Fibroblast of skin of back (primary cell): ENCODE data around the gene MACF1.

Experiments
- DNase-seq: peaks from one replicate; pipeline ENCODE4 v3.0.0-alpha.2; 2013

The MACF1 gene

DNA sequence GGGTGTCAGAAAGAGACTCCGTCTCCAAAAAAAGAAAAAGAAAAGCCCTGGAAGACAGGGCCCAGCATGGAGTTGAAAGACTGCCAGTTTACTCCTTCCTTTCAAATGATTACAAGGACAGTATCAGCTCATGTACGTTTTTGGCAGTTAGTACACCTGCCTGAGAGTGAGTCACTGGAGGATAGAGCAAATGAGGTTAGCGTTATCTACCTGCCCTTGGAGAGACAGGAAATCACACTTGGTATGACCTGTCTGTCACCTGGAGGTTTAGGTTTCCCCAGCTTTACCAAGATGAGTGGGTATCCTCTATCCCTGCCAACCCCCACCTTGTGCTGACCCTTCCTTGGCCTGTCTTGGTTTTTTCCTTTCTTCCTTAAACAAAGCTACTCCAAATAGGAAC is 190.1 kb downstream of the MACF1 start:
- no peak for DNase-seq

DNA sequence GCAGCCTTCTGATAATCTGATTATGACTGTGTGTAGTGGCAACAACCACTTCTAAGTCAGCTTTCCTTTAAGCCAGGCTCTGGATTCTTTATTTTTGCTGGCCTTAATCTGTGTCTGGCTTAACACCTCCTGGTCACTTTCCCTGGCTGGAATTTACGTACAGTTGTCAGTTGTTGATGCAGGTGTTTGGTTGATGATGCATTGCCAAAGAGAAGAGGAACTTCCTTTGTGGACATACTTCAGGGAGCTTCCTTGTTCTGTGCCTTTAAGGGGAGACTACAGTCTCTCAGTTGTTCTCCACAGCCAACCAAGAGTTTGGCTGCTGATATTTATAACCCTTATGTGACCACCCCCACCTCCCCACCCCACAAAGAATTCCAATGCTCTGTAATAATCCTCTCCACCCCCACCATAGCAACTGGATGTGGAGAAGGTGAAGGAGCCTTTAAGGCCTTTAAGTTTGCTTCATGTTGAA is 190.9 kb downstream of the MACF1 start:
- DNase-seq = peak; percentile 94

GRCh38 chr1:39396671-39397070 is 192.2 kb downstream of the MACF1 start:
- DNase-seq = no peak

DNA sequence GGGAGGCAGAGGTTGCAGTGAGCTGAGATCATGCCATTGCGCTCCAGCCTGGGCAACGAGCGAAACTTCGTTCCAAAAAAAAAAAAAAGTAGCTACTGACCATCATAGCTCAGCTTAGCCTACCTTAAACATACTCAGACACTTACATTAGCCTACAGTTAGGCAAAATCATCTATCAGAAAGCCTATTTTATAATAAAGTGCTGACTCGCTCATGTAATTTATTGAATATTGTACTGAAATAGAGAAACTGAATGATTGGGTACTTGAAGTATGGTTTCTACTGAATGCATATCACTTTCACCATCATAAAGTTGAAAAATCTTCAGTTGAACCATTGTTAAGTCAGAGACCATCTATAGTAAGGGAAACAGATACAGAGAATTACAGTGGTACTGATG is 193.0 kb downstream of the MACF1 start:
- no peak for DNase-seq

DNA sequence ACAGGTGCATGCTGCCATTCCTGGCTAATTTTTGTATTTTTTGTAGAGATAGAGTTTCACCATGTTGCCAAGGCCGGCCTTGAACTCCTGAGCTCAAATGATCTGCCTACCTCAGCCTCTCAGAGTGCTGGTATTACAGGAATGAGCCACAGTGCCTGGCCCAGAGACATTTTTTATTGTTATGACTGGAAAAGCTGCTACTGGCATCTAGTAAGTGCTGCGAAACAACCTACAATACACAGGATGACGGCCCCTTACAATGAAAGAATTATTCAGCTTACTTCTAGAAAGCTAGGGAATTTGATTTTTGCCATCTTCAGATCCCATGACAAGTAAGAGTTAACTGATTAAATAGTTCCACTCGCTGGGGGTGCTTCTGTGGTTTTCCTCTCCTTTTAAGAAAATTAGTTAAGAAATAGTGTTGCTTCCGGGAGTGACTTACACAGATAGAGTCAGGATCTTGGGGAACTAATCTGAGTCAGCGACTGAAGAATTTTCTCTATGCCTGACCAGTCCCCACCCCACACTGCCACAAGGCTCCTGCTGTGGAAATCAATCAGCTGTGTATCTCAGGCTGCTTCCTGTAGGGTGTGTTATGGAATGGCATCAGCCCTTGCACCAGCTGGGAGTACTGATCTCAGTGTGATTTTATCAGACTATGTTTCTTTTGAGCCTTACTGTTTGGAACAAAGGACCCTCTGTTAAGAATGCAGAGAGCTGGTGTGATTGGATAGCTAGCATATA is 194.0 kb downstream of the MACF1 start:
- DNase-seq = peak; percentile 99

GRCh38 chr1:39401106-39401505 is 196.6 kb downstream of the MACF1 start:
- DNase-seq = no peak

DNA sequence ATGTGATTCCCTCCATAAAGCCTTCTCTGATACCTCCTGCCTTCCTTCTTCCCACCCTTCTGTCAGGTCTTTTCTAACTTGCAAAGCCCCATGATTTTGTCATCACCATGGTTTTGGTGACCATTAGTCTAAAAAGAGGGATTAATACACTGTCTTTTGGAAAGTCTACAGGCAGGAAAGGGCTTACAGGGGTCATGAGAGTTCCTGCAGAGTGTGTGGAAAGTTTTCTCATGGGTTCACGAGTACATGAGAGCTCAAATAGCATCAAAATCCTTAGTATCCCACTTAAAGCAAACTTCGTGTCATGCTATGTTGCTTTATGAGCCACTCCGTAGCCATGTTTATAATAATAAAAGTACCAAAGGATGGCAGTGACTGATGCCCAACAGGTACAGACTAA is 200.4 kb downstream of the MACF1 start:
- no peak for DNase-seq

DNA sequence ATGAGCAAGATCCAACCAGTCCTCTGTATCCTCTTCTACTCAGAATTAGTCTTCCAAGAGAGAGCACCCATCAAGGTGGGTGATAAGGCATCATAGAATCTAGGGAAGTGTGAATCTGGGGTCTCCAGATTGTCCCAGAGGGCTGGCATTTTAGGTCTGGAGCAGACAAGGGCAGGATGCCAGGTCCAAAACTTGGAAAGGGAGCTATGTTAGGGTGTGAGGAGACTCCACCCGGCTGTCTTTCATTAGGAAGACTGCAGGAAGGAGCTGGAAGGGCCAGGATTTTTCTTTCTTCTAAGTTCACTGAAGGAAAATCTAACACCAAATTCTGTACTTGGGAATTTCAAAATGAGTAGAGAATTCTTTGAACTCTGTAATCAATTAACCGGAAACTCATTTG is 200.9 kb downstream of the MACF1 start:
- peak; percentile 36 for DNase-seq

DNA sequence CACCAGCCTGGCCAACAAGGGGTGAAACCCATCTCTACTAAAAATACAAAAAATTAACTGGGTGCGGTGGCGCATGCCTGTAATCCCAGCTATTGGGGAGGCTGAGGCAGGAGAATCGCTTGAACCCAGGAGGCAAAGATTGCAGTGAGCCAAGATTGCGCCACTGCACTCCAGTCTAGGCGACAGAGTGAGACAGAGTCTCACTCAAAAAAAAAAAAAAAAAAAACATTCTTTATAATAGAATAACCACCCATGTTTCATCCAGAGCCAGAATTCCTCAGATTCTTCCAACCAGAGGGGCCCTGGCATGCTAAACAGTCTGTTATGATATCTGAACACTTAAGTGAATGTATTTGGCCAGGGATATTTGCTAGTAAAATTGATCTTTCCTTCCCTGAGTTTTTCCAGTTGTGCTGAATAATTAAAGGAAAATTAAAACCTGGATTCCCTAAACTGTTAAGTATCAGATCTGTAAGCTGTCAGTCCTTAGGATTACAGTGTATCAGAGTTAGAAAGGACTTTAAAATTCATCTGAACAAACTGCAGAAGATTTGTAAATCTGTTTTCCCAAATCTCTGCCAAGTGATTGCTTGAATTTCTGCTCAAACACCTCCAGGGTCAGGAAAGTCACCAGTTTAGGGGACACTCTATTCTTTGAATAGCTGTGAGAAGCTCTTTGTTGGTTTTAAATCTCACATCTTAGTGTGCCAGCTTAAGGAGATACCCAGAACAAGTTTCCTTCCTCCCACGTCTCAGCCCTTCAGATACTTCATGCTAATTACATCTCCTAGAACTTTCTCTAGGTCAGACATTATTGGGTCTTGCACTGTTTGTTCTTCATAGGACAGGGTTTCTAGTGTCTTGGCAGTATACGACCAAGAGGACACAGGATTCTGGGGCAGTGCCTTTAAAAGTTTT is 202.3 kb downstream of the MACF1 start:
- peak; percentile 91 for DNase-seq

GRCh38 chr1:39407510-39407895 is 203.0 kb downstream of the MACF1 start:
- no peak for DNase-seq

GRCh38 chr1:39407896-39408640 is 203.6 kb downstream of the MACF1 start:
- no peak for DNase-seq

DNA sequence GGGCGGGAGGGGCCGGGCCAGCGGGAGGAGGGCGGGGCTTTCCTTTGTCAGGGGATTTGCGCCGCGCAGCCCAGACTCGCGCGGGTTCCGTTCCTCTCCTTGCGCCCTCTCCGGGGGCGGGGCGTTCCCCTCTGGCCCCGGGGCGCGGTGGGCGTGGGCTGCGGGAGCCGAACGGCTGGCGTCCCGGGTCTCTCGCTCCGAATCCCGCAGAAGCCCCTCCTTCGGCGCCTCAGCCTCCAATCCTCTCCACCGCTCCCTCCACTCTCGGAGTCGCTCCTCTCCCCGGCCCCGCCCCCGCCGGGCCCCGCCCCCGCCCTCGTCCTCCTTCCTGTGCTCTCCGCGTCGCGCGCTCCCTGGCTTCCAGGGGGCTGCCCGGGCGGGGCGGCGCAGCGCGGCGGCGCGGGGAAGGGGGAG is 204.2 kb downstream of the MACF1 start:
- peak; percentile 97 for DNase-seq

GRCh38 chr1:39409055-39409816 is 204.7 kb downstream of the MACF1 start:
- peak; percentile 86 for DNase-seq

DNA sequence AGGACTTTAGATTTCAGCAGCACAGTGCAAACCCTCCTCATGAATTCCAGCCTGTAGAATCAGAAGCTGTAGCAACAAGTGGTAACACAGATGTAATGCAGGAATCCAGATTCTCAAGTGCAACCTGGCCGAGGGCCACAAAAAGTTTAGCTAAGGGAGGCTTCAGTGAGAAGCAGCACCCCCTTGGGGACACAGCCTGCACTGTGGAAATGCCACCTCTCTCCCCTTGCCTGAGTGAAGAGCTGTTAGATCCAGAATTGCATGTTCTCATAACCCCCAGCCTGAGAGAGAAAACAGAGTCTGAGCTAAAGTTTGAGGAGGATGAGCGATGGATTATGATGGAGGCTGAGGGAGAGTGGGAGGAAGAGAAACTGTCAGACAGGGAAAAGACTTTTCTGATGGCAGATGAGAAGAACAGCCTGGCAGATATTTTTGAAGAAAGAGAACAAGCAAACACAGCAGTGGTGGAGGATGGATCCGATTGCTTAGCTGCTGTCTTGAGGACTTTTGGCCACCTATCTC is 206.5 kb downstream of the MACF1 start:
- peak; percentile 93 for DNase-seq

GRCh38 chr1:39411526-39412478 is 207.3 kb downstream of the MACF1 start:
- DNase-seq = peak; percentile 23

- no peak for DNase-seq
Observed at GRCh38 chr1:39412892-39413291, 208.4 kb downstream of the MACF1 start.

DNA sequence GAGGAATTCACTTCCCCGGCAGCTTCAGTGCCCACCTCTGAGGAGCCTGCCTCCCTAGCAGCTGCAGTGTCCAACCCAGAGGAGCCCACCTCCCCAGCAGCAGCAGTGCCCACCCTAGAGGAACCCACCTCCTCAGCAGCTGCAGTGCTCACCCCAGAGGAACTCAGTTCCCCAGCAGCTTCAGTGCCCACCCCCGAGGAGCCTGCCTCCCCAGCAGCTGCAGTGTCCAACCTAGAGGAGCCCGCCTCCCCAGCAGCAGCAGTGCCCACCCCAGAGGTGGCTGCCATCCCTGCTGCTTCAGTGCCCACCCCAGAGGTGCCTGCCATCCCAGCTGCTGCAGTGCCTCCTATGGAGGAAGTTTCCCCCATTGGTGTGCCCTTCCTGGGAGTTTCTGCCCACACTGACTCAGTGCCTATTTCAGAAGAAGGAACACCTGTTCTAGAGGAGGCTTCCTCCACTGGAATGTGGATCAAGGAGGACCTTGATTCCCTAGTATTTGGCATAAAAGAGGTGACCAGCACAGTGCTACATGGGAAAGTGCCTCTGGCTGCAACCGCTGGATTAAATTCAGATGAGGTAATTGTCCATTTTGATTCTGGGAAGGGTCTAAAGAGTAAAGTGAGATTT is 209.5 kb downstream of the MACF1 start:
- no peak for DNase-seq

DNA sequence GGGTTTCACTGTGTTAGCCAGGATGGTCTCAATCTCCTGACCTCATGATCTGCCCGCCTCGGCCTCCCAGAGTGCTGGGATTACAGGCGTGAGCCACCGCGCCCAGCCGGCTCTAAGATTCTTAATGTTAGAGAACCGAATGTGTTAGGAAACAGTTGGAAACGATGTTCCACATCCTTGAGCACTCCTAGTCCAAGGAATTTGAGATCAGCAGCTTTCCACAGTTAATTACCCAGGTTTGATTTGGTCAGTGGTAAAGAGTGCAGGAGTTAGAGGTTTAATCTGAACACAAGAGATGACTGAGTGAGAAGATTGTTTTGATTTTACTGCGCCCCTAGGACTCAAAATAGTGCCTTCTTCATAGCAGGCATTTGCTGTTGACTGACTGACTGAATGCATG is 211.1 kb downstream of the MACF1 start:
- no peak for DNase-seq

DNA sequence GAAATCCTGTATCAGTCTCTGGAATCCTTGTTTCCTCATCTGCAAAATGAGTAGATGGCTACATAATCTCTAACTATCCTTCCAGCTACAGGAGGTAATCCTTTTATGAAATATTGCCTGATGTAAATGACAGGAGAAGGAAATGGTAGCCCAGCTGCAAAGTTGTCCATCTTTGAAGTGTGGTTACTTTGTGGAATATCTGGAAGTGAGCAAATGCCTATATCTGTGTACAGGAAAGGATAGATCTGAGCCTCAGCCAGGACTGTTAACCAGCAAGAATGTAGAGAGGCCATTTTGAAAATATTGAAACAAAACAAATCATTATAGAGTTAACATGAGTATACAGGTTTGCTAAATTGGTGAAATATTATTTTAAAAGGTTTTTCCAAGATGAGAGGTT is 212.1 kb downstream of the MACF1 start:
- DNase-seq = no peak

DNA sequence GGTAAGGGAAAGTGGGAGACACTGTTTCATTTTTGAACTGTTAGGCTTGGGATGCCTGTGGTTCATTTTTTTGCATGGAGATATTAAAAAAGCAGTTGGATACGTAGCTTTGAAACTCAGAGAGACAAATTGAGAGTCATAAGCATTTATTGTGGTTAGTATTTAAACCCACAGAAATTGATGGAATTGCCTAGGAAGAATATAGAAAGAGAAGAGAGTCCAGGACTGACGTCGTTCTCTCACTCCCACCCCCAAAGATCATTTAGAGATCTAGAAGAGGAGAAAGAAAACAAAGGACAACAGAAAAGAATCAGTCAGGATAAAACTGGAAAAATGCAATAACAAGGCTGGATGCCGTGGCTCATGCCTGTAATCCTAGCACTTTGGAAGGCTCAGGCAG is 213.7 kb downstream of the MACF1 start:
- DNase-seq = peak; percentile 90
